PC-3 (cell line): ENCODE measurements around the gene STK24. TPM values are rescaled to one million over a fixed set of nuclear protein-coding genes. Genes with fewer than 3 reads are reported as not detected.
"Not testable (repeated sequence)": the region's sequence is repeated elsewhere in the genome, so short reads cannot be mapped to it uniquely, and the experiment has no call there.

Experiments
- ATAC-seq: fragments of 200-7000 bp; cut with Tn5 transposase; 2 replicates; pipeline ENCODE4 v1.9.1; 2020; ENCODE audit warnings: mild to moderate bottlenecking, moderate library complexity
- BruUV-seq: library from RNA; stranded (reverse); fragments of 400-500 nt; replicated peaks from 2 replicates; lab custom pipeline; 2021; lab: Mats Ljungman, UMichigan
- CTCF ChIA-PET: fragments of 300-600 bp; sonication (Branson Sonifier 250); formaldehyde crosslinking; loops from one replicate; lab custom pipeline; 2022; ENCODE audit warnings: antibody characterized with exemption; lab: Charles Lee
- POLR2A ChIA-PET: fragments of 300-600 bp; sonication (Branson Sonifier 250); formaldehyde crosslinking; loops from one replicate; lab custom pipeline; 2022; ENCODE audit warnings: antibody characterized with exemption; ENCODE audit not compliant: unreplicated experiment; lab: Charles Lee
- DNase-seq: peaks from one replicate; pipeline ENCODE4 v3.0.0-alpha.2; 2015
- H2AFZ ChIP-seq: fragments of 300-600 bp; sonication (generic); 2 replicates; pipeline ENCODE4 v1.6.0; 2016; ENCODE audit warnings: antibody characterized with exemption, low read length
- H3F3A ChIP-seq: fragments of 300-600 bp; sonication (generic); one replicate; pipeline ENCODE4 v1.6.0; 2017; ENCODE audit warnings: antibody characterized with exemption, low read length, control low read depth, mild to moderate bottlenecking; ENCODE audit not compliant: unreplicated experiment
- H3K27ac ChIP-seq: fragments of 300-600 bp; sonication (generic); 2 replicates; pipeline ENCODE4 v1.5.1; 2016; ENCODE audit warnings: mild to moderate bottlenecking, low read length
- H3K27me3 ChIP-seq: fragments of 300-600 bp; sonication (generic); 2 replicates; pipeline ENCODE4 v1.6.1; 2016; ENCODE audit warnings: low read length, mixed read lengths
- H3K36me3 ChIP-seq: fragments of 300-600 bp; sonication (generic); 2 replicates; pipeline ENCODE4 v1.6.1; 2016; ENCODE audit warnings: low read depth, mixed run types, low read length, mixed read lengths
- H3K4me1 ChIP-seq: fragments of 300-600 bp; sonication (generic); 2 replicates; pipeline ENCODE4 v1.5.1; 2016; ENCODE audit warnings: low read length; ENCODE audit not compliant: insufficient read depth
- H3K4me2 ChIP-seq: fragments of 300-600 bp; sonication (generic); 2 replicates; pipeline ENCODE4 v1.6.0; 2016; ENCODE audit warnings: low read length
- H3K4me3 ChIP-seq: fragments of 300-600 bp; sonication (generic); 2 replicates; pipeline ENCODE4 v1.5.1; 2016; ENCODE audit warnings: mild to moderate bottlenecking, low read length, mixed read lengths
- H3K79me2 ChIP-seq: fragments of 300-600 bp; sonication (generic); 2 replicates; pipeline ENCODE4 v1.6.1; 2017; ENCODE audit warnings: low read length, mixed read lengths
- H3K9ac ChIP-seq: fragments of 300-600 bp; sonication (generic); 2 replicates; pipeline ENCODE4 v1.6.0; 2016; ENCODE audit warnings: mild to moderate bottlenecking, low read length
- H3K9me2 ChIP-seq: fragments of 300-600 bp; sonication (generic); replicated peaks from 2 replicates; pipeline ENCODE4 v1.6.1; 2016; ENCODE audit warnings: mixed run types, low read length, mixed read lengths
- H3K9me3 ChIP-seq: fragments of 300-600 bp; sonication (generic); 2 replicates; pipeline ENCODE4 v1.6.1; 2016; ENCODE audit warnings: low read length, mixed read lengths
- H4K20me1 ChIP-seq: fragments of 300-600 bp; sonication (generic); 2 replicates; pipeline ENCODE4 v1.6.1; 2016; ENCODE audit warnings: low read length, mixed read lengths
- CTCF ChIP-seq: fragments of 300-600 bp; sonication (generic); conservative IDR thresholded peaks from 2 replicates; pipeline ENCODE4 v1.5.1; 2017; ENCODE audit warnings: antibody characterized with exemption, low read depth, mild to moderate bottlenecking, low read length
- EZH2 ChIP-seq: fragments of 300-600 bp; sonication (generic); IDR thresholded peaks from one replicate; pipeline ENCODE4 v1.6.1; 2017; ENCODE audit warnings: antibody characterized with exemption, mild to moderate bottlenecking, low read length; ENCODE audit not compliant: unreplicated experiment
- EZH2phosphoT487 ChIP-seq: fragments of 300-600 bp; sonication (generic); IDR thresholded peaks from 2 replicates; pipeline ENCODE4 v1.6.1; 2018; ENCODE audit warnings: mild to moderate bottlenecking, antibody characterized with exemption, low read length, borderline replicate concordance
- intact Hi-C: fragments of 100-400 bp; cut with micrococcal nuclease; formaldehyde crosslinking; loops from 2 replicates; pipeline ENCODE4 v1.9.0; 2023
- total RNA-seq: library from RNA; depleted of rRNA; stranded (reverse); fragments of >200 nt; gene quantifications from 2 replicates; pipeline ENCODE4 v1.2.3, GENCODE V29; 2014

STK24 gene
- total RNA-seq, 1 experiment from 2014 or later = 52.4 TPM

- Histone ChIP-seq H3K4me1 (no peaks in the 10 kb centered on the region), H3K27me3 (no peaks in the 10 kb centered on the region), H3F3A (no peaks in the 10 kb centered on the region), H3K36me3 (no peaks in the 10 kb centered on the region), H3K79me2 (no peaks in the 10 kb centered on the region), H3K4me3 (no peak overlapping the region), H3K9me3 (no peaks in the 10 kb centered on the region), H3K27ac (no peak overlapping the region), H3K9me2 (no peaks in the 10 kb centered on the region), H4K20me1 (no peaks in the 10 kb centered on the region), H2AFZ (no peak overlapping the region), H3K4me2 (no peak overlapping the region), H3K9ac (no peak overlapping the region)
- intact Hi-C loops = no loop called here
- BruUV-seq = no TSS peak
- no peak for ATAC-seq
- ChIA-PET POLR2A (no interaction called here), CTCF (no interaction called here)
- DNase-seq = no peak
- no peak for TF ChIP-seq CTCF
- no peak for TF ChIP-seq EZH2
- TF ChIP-seq EZH2phosphoT487 = no peak
Observed at GRCh38 chr13:98592362-98592732, 15.4 kb upstream of the STK24 start.

- no peak for TF ChIP-seq EZH2phosphoT487
- TF ChIP-seq EZH2 = no peak
- TF ChIP-seq CTCF = no peak
- CTCF ChIA-PET = no interaction called here
- BruUV-seq = no TSS peak
Observed at GRCh38 chr13:98591721-98592361, 14.9 kb upstream of the STK24 start.

GRCh38 chr13:98590471-98590870 lies 13.6 kb upstream of the STK24 start:
- H2AFZ ChIP-seq, POLR2A ChIA-PET, H3K27me3 ChIP-seq, ATAC-seq, H3K4me2 ChIP-seq, H4K20me1 ChIP-seq, intact Hi-C loops, H3K36me3 ChIP-seq, H3K4me1 ChIP-seq, CTCF ChIA-PET, H3K27ac ChIP-seq, BruUV-seq, DNase-seq, H3K9ac ChIP-seq, H3K9me2 ChIP-seq, H3K4me3 ChIP-seq, H3F3A ChIP-seq, H3K79me2 ChIP-seq, H3K9me3 ChIP-seq: not testable (repeated sequence)

More at GRCh38 chr13:98591721-98592361, 14.9 kb upstream of the STK24 start:
- H3K79me2 ChIP-seq = no peaks in the 10 kb centered on the region
- POLR2A ChIA-PET = no interaction called here
- H3F3A ChIP-seq = no peaks in the 10 kb centered on the region
- no peaks in the 10 kb centered on the region for H4K20me1 ChIP-seq
- no peak overlapping the region for H3K4me2 ChIP-seq
- no peak overlapping the region for H3K9ac ChIP-seq
- no peaks in the 10 kb centered on the region for H3K36me3 ChIP-seq
- no peak overlapping the region for H2AFZ ChIP-seq
- H3K4me3 ChIP-seq = no peak overlapping the region
- no peak for DNase-seq
- no peaks in the 10 kb centered on the region for H3K27me3 ChIP-seq
- no peaks in the 10 kb centered on the region for H3K9me2 ChIP-seq
- no peaks in the 10 kb centered on the region for H3K4me1 ChIP-seq
- intact Hi-C loops = no loop called here
- no peak for ATAC-seq
- H3K27ac ChIP-seq = no peak overlapping the region
- H3K9me3 ChIP-seq = no peaks in the 10 kb centered on the region

GRCh38 chr13:98589516-98589915 lies 12.6 kb upstream of the STK24 start:
- H3K9ac ChIP-seq, H4K20me1 ChIP-seq, H3K27me3 ChIP-seq, ATAC-seq, H3K36me3 ChIP-seq, H3K4me1 ChIP-seq, H2AFZ ChIP-seq, H3K27ac ChIP-seq, H3K4me2 ChIP-seq, intact Hi-C loops, H3K9me3 ChIP-seq, H3K79me2 ChIP-seq, DNase-seq, CTCF ChIA-PET, H3K9me2 ChIP-seq, H3K4me3 ChIP-seq, BruUV-seq, H3F3A ChIP-seq, POLR2A ChIA-PET: not testable (repeated sequence)
